CD4-positive, CD25-positive, alpha-beta regulatory T cell (primary cell): ENCODE measurements around the gene IMMP2L. TPM values are rescaled to one million over a fixed set of nuclear protein-coding genes. Genes with fewer than 3 reads are reported as not detected.
"Not testable (repeated sequence)": the region's sequence is repeated elsewhere in the genome, so short reads cannot be mapped to it uniquely, and the experiment has no call there.

Experiments
- ATAC-seq, 2 donors: fragments of 150-1000 bp; cut with Tn5 transposase; one replicate each; pipeline ENCODE4 v1.10.0; 2021; ENCODE audit warnings: low read depth in 2 of 2, moderate number of reproducible peaks in 2 of 2, moderate library complexity in 1 of 2
- DNase-seq, 3 donors: peaks; one replicate each; pipeline versions ENCODE4 v3.0.0 to v3.0.0-alpha.2; 2012 to 2022; ENCODE audit warnings: mixed read lengths in 1 of 3
- H3K27ac ChIP-seq: one replicate; pipeline ENCODE4 v1.7.0; 2013; ENCODE audit warnings: mild to moderate bottlenecking, low read length; ENCODE audit not compliant: insufficient read depth, poor library complexity, severe bottlenecking
- H3K27me3 ChIP-seq: one replicate; pipeline ENCODE4 v1.7.0; 2013; ENCODE audit warnings: low read length; ENCODE audit not compliant: control insufficient read depth, insufficient read depth
- H3K36me3 ChIP-seq: one replicate; pipeline ENCODE4 v1.7.0; 2013; ENCODE audit warnings: mild to moderate bottlenecking, low read length, moderate library complexity; ENCODE audit not compliant: control insufficient read depth, insufficient read depth
- H3K4me1 ChIP-seq: 2 replicates; pipeline ENCODE4 v1.7.0; 2013; ENCODE audit warnings: mild to moderate bottlenecking, low read length; ENCODE audit not compliant: insufficient read depth, control insufficient read depth, poor library complexity, severe bottlenecking
- H3K4me3 ChIP-seq: one replicate; pipeline ENCODE4 v1.7.0; 2013; ENCODE audit warnings: low read depth, mild to moderate bottlenecking, low read length, moderate library complexity
- H3K9me3 ChIP-seq, 2 experiments: 1 replicate in 1 of 2; 2 replicates in 1 of 2; pipeline ENCODE4 v1.7.0; 2013; ENCODE audit warnings: low read length in 2 of 2, mild to moderate bottlenecking in 1 of 2, moderate library complexity in 1 of 2; ENCODE audit not compliant: control insufficient read depth in 2 of 2
- H3K27ac Mint-ChIP-seq, 3 donors: one replicate each; pipeline ENCODE4 v1.8.0; 2020 to 2022; ENCODE audit warnings: mild to moderate bottlenecking in 3 of 3, mixed read lengths in 3 of 3, moderate library complexity in 2 of 3
- H3K27me3 Mint-ChIP-seq: one replicate; pipeline ENCODE4 v1.8.0; 2022; ENCODE audit warnings: mild to moderate bottlenecking, mixed read lengths
- H3K36me3 Mint-ChIP-seq: one replicate; pipeline ENCODE4 v1.8.0; 2020; ENCODE audit warnings: mixed read lengths
- H3K4me1 Mint-ChIP-seq, 4 donors: one replicate each; pipeline ENCODE4 v1.8.0; 2020 to 2022; ENCODE audit warnings: mixed read lengths in 4 of 4, mild to moderate bottlenecking in 1 of 4
- H3K4me3 Mint-ChIP-seq, 4 donors: one replicate each; pipeline ENCODE4 v1.8.0; 2020 to 2022; ENCODE audit warnings: mild to moderate bottlenecking in 4 of 4, mixed read lengths in 4 of 4, moderate library complexity in 3 of 4
- H3K9me3 Mint-ChIP-seq, 7 donors: one replicate each; pipeline ENCODE4 v1.8.0; 2020 to 2022; ENCODE audit warnings: mixed read lengths in 7 of 7, mild to moderate bottlenecking in 3 of 7, moderate library complexity in 2 of 7
- polyA plus RNA-seq, 4 donors: library from polyadenylated mRNA; unstranded; fragments of 300-500 nt; fragmentation: Illumina TruSeq; gene quantifications; one replicate each; pipeline ENCODE4 v1.2.3, GENCODE V29; 2021
- total RNA-seq: library from RNA; stranded (reverse); gene quantifications from one replicate; pipeline ENCODE4 v1.2.3, GENCODE V29; 2022

The IMMP2L gene
- total and polyA plus RNA-seq, 5 donors from 2014 or later, result 8.9 to 23.8 (median 17.1) TPM

- Mint-ChIP-seq H3K36me3 (no peaks in the 10 kb centered on the region), H3K27ac (no peak overlapping the region), H3K9me3 (no peaks in the 10 kb centered on the region)
Measured at GRCh38 chr7:111259991-111260390, 302.3 kb downstream of the IMMP2L start.

GRCh38 chr7:111256391-111256790 lies 305.9 kb downstream of the IMMP2L start:
- Mint-ChIP-seq H3K9me3 (peaks cover 0 to 2% (median 0%) of the 10 kb centered on the region in 7 donors), H3K27ac (no peak overlapping the region), H3K27me3 (no peaks in the 10 kb centered on the region), H3K36me3 (no peaks in the 10 kb centered on the region), H3K4me1 (no peaks in the 10 kb centered on the region), H3K4me3 (no peak overlapping the region)
- no peak overlapping the region for H3K27ac ChIP-seq
- H3K27me3 ChIP-seq, result no peaks in the 10 kb centered on the region
- DNase-seq (no peak), ATAC-seq (no peak)
- H3K4me1 ChIP-seq, result no peaks in the 10 kb centered on the region
- no peaks in the 10 kb centered on the region for H3K36me3 ChIP-seq
- no peak overlapping the region for H3K4me3 ChIP-seq
- no peaks in the 10 kb centered on the region for H3K9me3 ChIP-seq

More at GRCh38 chr7:111259991-111260390, 302.3 kb downstream of the IMMP2L start:
- H3K36me3 ChIP-seq, result no peaks in the 10 kb centered on the region
- no peaks in the 10 kb centered on the region for H3K9me3 ChIP-seq
- Mint-ChIP-seq H3K4me3 (no peak overlapping the region), H3K4me1 (peaks cover 0 to 5% (median 0%) of the 10 kb centered on the region in 4 donors), H3K27me3 (no peaks in the 10 kb centered on the region)
- no peak overlapping the region for H3K27ac ChIP-seq
- no peaks in the 10 kb centered on the region for H3K27me3 ChIP-seq
- no peak for DNase-seq
- no peak for ATAC-seq
- no peaks in the 10 kb centered on the region for H3K4me1 ChIP-seq
- H3K4me3 ChIP-seq, result no peak overlapping the region

- Histone ChIP-seq H3K9me3 (no peaks in the 10 kb centered on the region), H3K4me3 (no peak overlapping the region), H3K27ac (no peak overlapping the region), H3K4me1 (no peaks in the 10 kb centered on the region), H3K36me3 (no peaks in the 10 kb centered on the region), H3K27me3 (no peaks in the 10 kb centered on the region)
- H3K9me3 Mint-ChIP-seq, result peaks cover 0 to 8% (median 0%) of the 10 kb centered on the region in 7 donors
- no peak overlapping the region for H3K27ac Mint-ChIP-seq
- ATAC-seq (no peak), DNase-seq (no peak)
- no peak overlapping the region for H3K4me3 Mint-ChIP-seq
- H3K27me3 Mint-ChIP-seq, result no peaks in the 10 kb centered on the region
- no peaks in the 10 kb centered on the region for H3K36me3 Mint-ChIP-seq
- H3K4me1 Mint-ChIP-seq, result no peaks in the 10 kb centered on the region
Measured at GRCh38 chr7:111255576-111255975, 306.7 kb downstream of the IMMP2L start.

DNA sequence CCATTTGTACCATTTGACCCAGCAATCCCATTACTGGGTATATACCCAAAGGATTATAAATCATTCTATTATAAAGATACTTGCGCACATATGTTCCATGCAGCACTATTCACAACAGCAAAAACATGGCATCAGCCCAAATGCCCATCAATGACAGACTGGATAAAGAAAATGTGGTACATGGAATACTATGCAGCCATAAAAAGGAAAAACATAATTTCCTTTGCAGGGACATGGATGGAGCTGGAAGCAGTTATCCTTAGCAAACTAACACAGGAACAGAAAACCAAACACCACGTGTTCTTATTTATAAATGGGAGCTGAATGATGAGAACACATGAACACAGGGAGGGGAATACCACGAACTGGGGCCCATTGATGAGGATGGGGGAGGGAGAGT lies 310.9 kb downstream of the IMMP2L start:
- H3K9me3 ChIP-seq, H3K36me3 ChIP-seq, H3K4me3 ChIP-seq, H3K4me1 Mint-ChIP-seq, H3K27me3 ChIP-seq, H3K27me3 Mint-ChIP-seq, H3K9me3 Mint-ChIP-seq, H3K27ac ChIP-seq, H3K27ac Mint-ChIP-seq, H3K4me1 ChIP-seq, DNase-seq, ATAC-seq, H3K4me3 Mint-ChIP-seq: not testable (repeated sequence)
- H3K36me3 Mint-ChIP-seq, result peaks cover 11% of the 10 kb centered on the region

- not testable (repeated sequence) for H3K27ac ChIP-seq, H3K9me3 ChIP-seq, H3K4me3 ChIP-seq, H3K4me3 Mint-ChIP-seq, H3K36me3 ChIP-seq, H3K27ac Mint-ChIP-seq, DNase-seq, H3K4me1 ChIP-seq, ATAC-seq, H3K27me3 Mint-ChIP-seq, H3K9me3 Mint-ChIP-seq, H3K4me1 Mint-ChIP-seq, H3K27me3 ChIP-seq
- H3K36me3 Mint-ChIP-seq, result peaks cover 11% of the 10 kb centered on the region
Measured at GRCh38 chr7:111249807-111250206, 312.5 kb downstream of the IMMP2L start.

GRCh38 chr7:111242141-111242755 lies 320.0 kb downstream of the IMMP2L start:
- Mint-ChIP-seq H3K27ac (no peak overlapping the region), H3K9me3 (peaks cover 0 to 1% (median 0%) of the 10 kb centered on the region in 7 donors), H3K4me1 (peaks cover 6 to 11% (median 6%) of the 10 kb centered on the region in 4 donors), H3K4me3 (no peak overlapping the region), H3K27me3 (no peaks in the 10 kb centered on the region), H3K36me3 (no peaks in the 10 kb centered on the region)
- ATAC-seq (no peak), DNase-seq (no peak)
- Histone ChIP-seq H3K4me1 (no peaks in the 10 kb centered on the region), H3K27ac (no peak overlapping the region), H3K36me3 (no peaks in the 10 kb centered on the region), H3K4me3 (no peak overlapping the region), H3K27me3 (no peaks in the 10 kb centered on the region), H3K9me3 (no peaks in the 10 kb centered on the region)

- H3K27me3 Mint-ChIP-seq, result no peaks in the 10 kb centered on the region
- H3K36me3 Mint-ChIP-seq, result peaks cover 7% of the 10 kb centered on the region
- DNase-seq (no peak), ATAC-seq (no peak)
- H3K4me3 Mint-ChIP-seq, result no peak overlapping the region
- Histone ChIP-seq H3K9me3 (no peaks in the 10 kb centered on the region), H3K27ac (no peak overlapping the region), H3K36me3 (no peaks in the 10 kb centered on the region), H3K4me3 (no peak overlapping the region), H3K27me3 (no peaks in the 10 kb centered on the region), H3K4me1 (no peaks in the 10 kb centered on the region)
- H3K27ac Mint-ChIP-seq, result no peak overlapping the region
- H3K9me3 Mint-ChIP-seq, result peaks cover 0 to 2% (median 0%) of the 10 kb centered on the region in 7 donors
- peaks cover 6 to 14% (median 11%) of the 10 kb centered on the region in 4 donors for H3K4me1 Mint-ChIP-seq
Measured at GRCh38 chr7:111240371-111240770, 321.9 kb downstream of the IMMP2L start.

DNA sequence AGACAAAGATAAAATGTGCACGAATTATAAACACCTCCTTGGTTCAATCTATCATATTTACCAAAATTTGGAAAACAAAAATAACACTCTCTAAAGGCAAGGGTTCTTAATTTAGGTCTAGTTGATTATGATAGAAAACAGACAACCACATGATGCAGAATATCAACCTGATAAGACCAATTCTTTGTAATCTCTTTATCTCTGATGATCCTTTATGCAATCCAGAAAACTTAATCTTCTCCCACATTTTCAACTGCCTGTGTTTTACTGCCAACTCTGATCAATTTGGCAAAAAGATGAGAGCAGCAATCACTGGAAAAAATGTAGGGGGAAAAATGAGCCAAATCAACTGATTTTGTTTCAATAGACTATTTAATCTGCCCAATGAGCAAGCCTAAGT lies 322.9 kb downstream of the IMMP2L start:
- no peaks in the 10 kb centered on the region for H3K27me3 Mint-ChIP-seq
- Histone ChIP-seq H3K36me3 (no peaks in the 10 kb centered on the region), H3K4me1 (no peaks in the 10 kb centered on the region), H3K9me3 (no peaks in the 10 kb centered on the region), H3K4me3 (no peak overlapping the region), H3K27ac (no peak overlapping the region), H3K27me3 (no peaks in the 10 kb centered on the region)
- no peak for ATAC-seq
- H3K4me1 Mint-ChIP-seq, result peaks cover 6 to 14% (median 11%) of the 10 kb centered on the region in 4 donors
- no peak overlapping the region for H3K27ac Mint-ChIP-seq
- H3K36me3 Mint-ChIP-seq, result peaks cover 8% of the 10 kb centered on the region
- H3K4me3 Mint-ChIP-seq, result no peak overlapping the region
- DNase-seq, result no peak
- peaks cover 0 to 2% (median 0%) of the 10 kb centered on the region in 7 donors for H3K9me3 Mint-ChIP-seq
